Measurements from ENCODE around the gene NPC2. TPM values are rescaled to one million over a fixed set of nuclear protein-coding genes. Genes with fewer than 3 reads are reported as not detected.

NPC2 gene
- total and polyA plus RNA-seq, 2 of the 4 experiments (the other 2 are of a cell fraction): 210 to 273 TPM

DNA sequence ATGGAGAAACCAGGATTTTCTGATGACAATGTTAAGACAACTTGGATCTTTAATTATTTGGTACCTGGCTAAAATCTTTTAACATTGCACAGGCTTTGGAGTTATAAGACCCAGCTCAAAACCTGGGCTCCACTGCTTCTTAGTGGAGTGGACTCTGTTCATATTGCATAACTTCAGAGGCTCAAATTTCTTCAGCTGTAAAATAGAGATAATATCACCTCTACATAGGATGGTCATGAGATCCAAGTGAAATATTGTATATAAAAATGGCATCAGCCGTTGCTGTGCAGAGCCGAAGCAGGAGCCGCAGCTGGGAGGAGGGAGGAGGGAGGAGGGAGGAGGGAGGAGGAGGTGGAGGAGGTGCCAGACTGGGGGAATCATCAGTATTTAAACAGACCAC lies 10.5 kb downstream of the NPC2 start:
- Histone ChIP-seq H2BK20ac (ENCODE audit: low read depth, low read length) (no peak overlapping the region), H3K23ac (ENCODE audit: low read depth, low read length) (no peak overlapping the region), H2AK5ac (ENCODE audit: low read depth, low read length) (no peak overlapping the region), H2BK15ac (ENCODE audit: low read depth, low read length) (no peak overlapping the region), H3K18ac (ENCODE audit: low read depth, low read length) (no peak overlapping the region), H3K9ac (ENCODE audit: low read depth, low read length) (no peak overlapping the region), H2BK5ac (ENCODE audit: low read depth, low read length, poor library complexity, severe bottlenecking) (no peak overlapping the region), H3K4ac (ENCODE audit: low read depth, low read length) (no peak overlapping the region), H3K9me3 (ENCODE audit: control insufficient read depth, insufficient read depth, low read length) (no peaks in the 10 kb centered on the region), H2AK9ac (replicated peaks; ENCODE audit: low read depth, low read length, poor library complexity) (no peak overlapping the region), H3K4me1 (ENCODE audit: control insufficient read depth, insufficient read depth, low read length) (peaks cover 6% of the 10 kb centered on the region), H3K4me2 (ENCODE audit: low read depth, low read length) (no peak overlapping the region), H4K91ac (ENCODE audit: insufficient read depth, low read depth, low read length) (no peak overlapping the region), H4K8ac (ENCODE audit: low read depth in 2 of 2, low read length in 2 of 2) (no peak overlapping the region), H2BK120ac (ENCODE audit: low read depth, low read length) (no peak overlapping the region), H4K5ac (ENCODE audit: low read depth, low read length) (no peak overlapping the region), H3K14ac (replicated peaks; ENCODE audit: low read depth, low read length) (no peak overlapping the region), H3K9me1 (ENCODE audit: insufficient read depth, low read length) (peaks cover 6% of the 10 kb centered on the region; the same call in 1 of the 2 replicates), H3K36me3 (ENCODE audit: control insufficient read depth, insufficient read depth, low read length) (peaks cover 16% of the 10 kb centered on the region), H2AFZ (replicated peaks; ENCODE audit: low read length, poor library complexity) (no peak overlapping the region), H3K4me3 (ENCODE audit: insufficient read depth, low read depth, low read length) (no peak overlapping the region), H3K27ac (ENCODE audit: insufficient read depth, low read length) (no peak overlapping the region), H3K56ac (ENCODE audit: extremely low read depth, insufficient read depth, low read length) (no peak overlapping the region), H3K79me1 (ENCODE audit: low read depth in 1 of 2, low read length in 2 of 2) (peaks cover 3 to 15% of the 10 kb centered on the region in 2 experiments; a peak in 3 of 4 replicates), H3K27me3 (ENCODE audit: control insufficient read depth, insufficient read depth, low read length) (no peaks in the 10 kb centered on the region), H4K20me1 (ENCODE audit: insufficient read depth, low read length) (no peaks in the 10 kb centered on the region)
- intact Hi-C loops (cut with micrococcal nuclease): no loop called here
- dilution Hi-C loops (cut with HindIII; ENCODE audit: low sequenced_read_pairs, unreplicated experiment): no loop called here
- no peak for DNase-seq
- no TSS peak for BruUV-seq (replicated peaks)
- TF ChIP-seq MXI1 (IDR thresholded peaks at IDR 0.05; ENCODE audit: borderline replicate concordance, low read depth, low read length) (no peak), MAFK (IDR thresholded peaks at IDR 0.05; ENCODE audit: low read depth, low read length) (no peak)
- in situ Hi-C loops (cut with MboI; ENCODE audit: low sequenced_read_pairs): no loop called here
- POLR2A ChIA-PET (ENCODE audit: unreplicated experiment): no interaction called here
- no CpG with 5 or more reads among the region's 3 CpGs for WGBS, 2 experiments (ENCODE audit: extremely low coverage in 2 of 2, insufficient read length in 1 of 2)
- peak; percentile 6; the same call in 1 of the 2 replicates for ATAC-seq (ENCODE audit: low read depth)
- CTCF ChIA-PET: no interaction called here
